ENCODE data around the gene SPG21.

Gene SPG21

GRCh38 chr15:65032801-65033537 is 43.3 kb upstream of the SPG21 start:
- TF ChIP-seq, protein P1, sequence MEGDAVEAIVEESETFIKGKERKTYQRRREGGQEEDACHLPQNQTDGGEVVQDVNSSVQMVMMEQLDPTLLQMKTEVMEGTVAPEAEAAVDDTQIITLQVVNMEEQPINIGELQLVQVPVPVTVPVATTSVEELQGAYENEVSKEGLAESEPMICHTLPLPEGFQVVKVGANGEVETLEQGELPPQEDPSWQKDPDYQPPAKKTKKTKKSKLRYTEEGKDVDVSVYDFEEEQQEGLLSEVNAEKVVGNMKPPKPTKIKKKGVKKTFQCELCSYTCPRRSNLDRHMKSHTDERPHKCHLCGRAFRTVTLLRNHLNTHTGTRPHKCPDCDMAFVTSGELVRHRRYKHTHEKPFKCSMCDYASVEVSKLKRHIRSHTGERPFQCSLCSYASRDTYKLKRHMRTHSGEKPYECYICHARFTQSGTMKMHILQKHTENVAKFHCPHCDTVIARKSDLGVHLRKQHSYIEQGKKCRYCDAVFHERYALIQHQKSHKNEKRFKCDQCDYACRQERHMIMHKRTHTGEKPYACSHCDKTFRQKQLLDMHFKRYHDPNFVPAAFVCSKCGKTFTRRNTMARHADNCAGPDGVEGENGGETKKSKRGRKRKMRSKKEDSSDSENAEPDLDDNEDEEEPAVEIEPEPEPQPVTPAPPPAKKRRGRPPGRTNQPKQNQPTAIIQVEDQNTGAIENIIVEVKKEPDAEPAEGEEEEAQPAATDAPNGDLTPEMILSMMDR (IDR thresholded peaks at IDR 0.05; ENCODE audit: low read depth, low read length): peak; percentile 83
- no peak overlapping the region for H3K4me3 ChIP-seq (ENCODE audit: low read depth, low read length)
- peak; percentile 53 for DNase-seq (ENCODE audit: low read depth, low spot score)
- in situ Hi-C loops (cut with HindIII; ENCODE audit: low sequenced_read_pairs): no loop called here

DNA sequence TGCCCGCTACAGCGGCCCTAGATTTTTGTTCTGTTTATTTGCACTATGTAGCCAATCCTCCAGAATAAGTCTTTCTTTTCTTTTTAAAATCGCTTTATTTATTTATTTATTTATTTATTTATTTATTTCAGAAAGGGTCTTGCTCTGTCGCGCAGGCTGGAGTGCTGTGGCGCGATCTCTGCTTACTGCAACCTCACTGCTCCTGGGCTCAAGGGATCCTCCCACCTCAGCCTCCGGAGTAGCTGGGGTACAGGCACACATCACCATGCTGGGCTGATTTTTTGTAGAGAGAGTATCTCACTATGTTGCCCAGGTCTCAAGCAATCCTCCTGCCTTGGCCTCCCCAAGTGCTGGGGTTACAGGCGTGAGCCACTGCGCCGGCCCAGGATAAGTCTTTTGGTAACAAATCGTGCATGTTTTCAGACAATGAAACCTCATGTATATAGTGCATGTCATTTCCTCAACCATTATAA is 40.1 kb upstream of the SPG21 start:
- TF ChIP-seq, protein P1 (IDR thresholded peaks at IDR 0.05; ENCODE audit: low read depth, low read length): no peak
- no peak for DNase-seq (ENCODE audit: low read depth, low spot score)
- in situ Hi-C loops (cut with HindIII; ENCODE audit: low sequenced_read_pairs): no loop called here
- H3K4me3 ChIP-seq (ENCODE audit: low read depth, low read length): no peak overlapping the region

DNA sequence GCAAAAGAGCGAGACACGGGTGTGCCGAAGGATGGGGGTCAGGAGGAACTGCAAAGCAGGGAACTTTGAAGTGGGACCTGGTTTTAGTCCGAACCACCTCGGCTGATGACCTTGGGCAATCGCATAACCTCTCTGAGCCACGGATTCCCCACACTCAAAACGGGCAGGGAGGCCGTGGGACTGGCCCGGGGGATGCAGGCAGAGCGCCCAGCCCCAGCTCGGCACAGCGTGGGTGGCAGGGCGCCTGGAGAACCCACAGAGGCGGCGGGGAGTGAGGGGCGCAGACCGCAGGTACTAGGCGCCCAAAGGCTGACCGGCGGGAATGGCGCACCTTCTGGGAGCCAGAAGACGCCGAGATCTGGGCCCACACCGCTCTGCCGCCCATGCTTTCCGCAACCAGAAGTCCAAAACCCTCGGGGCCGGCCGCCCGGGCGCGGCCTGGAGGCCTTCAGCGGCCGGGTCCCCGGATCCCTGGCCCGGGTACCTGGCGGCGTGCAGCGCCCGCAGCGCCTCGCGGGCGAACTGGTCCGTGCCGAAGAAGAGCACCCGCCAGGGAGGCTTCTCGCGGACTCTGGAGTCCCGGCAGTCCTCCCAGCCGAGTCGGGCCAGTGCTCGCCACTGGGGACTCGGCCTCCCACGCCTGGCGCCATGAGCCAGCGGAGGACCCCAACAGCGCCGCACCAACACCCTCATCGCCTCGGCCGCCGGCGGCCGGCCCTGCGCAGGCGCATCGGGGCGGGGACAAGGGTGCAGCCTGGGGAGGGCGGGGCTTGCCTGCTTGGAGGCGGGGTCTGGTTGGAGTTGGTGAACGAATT is 39.4 kb upstream of the SPG21 start, which contains the start of gene MTFMT:
Gene MTFMT (minus strand): TSS at position 719 of the 815 bp plus-strand sequence. CDS start 26 bp downstream, at position 693.
- in situ Hi-C loops (cut with HindIII; ENCODE audit: low sequenced_read_pairs): no loop called here
- peak within 1 kb of the TSS; percentile 75 for H3K4me3 ChIP-seq (ENCODE audit: low read depth, low read length)
- DNase-seq (ENCODE audit: low read depth, low spot score): peak; percentile 79
- TF ChIP-seq, protein P1 (IDR thresholded peaks at IDR 0.05; ENCODE audit: low read depth, low read length): no peak

DNA sequence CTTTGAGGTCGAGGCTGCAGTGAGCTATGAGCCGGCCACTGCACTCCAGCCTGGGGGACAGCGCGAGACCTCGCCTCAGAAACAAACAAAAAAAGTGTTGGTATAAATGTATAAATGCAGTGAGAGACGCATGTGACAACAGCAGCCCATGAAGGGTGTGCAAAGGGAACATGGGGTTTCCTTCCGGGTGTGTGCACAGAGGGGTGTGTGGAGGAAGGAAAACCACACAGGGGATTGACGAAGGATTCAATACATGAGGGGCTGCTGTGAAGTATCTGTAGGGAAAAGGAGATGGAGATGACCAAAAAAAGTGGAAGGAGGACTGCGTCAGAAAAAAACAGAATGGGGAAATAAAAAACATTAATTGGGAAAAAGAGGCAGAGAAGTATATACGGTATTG is 38.6 kb upstream of the SPG21 start:
- TF ChIP-seq, protein P1 (IDR thresholded peaks at IDR 0.05; ENCODE audit: low read depth, low read length): no peak
- peak overlapping the region; percentile 75 for H3K4me3 ChIP-seq (ENCODE audit: low read depth, low read length)
- in situ Hi-C loops (cut with HindIII; ENCODE audit: low sequenced_read_pairs): no loop called here
- DNase-seq (ENCODE audit: low read depth, low spot score): no peak

DNA sequence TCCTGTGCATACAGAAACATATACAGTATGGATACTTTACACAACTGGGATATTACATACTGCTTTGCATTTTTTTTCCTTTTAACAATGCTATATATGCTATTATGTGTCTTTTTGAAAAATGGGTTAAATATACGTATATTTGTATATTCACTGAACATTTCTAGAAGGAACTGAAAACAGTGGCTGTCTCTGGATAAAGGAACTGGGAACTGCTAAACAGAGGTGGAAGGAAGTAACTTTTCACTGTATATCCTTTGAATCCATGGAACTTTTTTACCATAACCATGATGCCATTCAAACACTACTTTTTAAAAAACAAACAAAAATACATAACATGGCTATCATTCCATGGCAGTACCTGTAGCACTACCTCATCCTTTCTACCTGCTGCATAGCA is 37.9 kb upstream of the SPG21 start:
- TF ChIP-seq, protein P1 (IDR thresholded peaks at IDR 0.05; ENCODE audit: low read depth, low read length): no peak
- no peak overlapping the region for H3K4me3 ChIP-seq (ENCODE audit: low read depth, low read length)
- DNase-seq (ENCODE audit: low read depth, low spot score): no peak
- in situ Hi-C loops (cut with HindIII; ENCODE audit: low sequenced_read_pairs): no loop called here

DNA sequence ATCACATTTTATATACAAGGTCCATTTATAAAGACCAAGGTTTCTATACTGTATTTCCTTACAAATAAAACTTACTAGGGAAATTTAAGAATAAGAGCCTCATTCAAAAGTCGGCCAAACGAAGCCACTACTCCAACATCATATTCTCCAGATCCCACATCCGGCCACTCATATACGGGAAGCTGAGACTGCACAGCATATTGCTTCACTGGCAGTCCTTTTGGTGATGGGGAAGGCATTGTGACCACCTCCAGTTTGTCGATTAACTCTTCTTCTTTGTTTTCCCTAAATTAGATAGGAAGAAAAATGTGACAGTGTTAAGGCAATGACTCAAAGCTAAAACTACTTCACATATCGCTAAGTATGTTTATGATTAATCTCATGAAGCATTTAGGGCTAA is 37.0 kb upstream of the SPG21 start:
- DNase-seq (ENCODE audit: low read depth, low spot score): no peak
- TF ChIP-seq, protein P1 (IDR thresholded peaks at IDR 0.05; ENCODE audit: low read depth, low read length): no peak
- no peak overlapping the region for H3K4me3 ChIP-seq (ENCODE audit: low read depth, low read length)
- in situ Hi-C loops (cut with HindIII; ENCODE audit: low sequenced_read_pairs): no loop called here
